ENCODE results near the gene CHAC1. TPM values are rescaled to one million over a fixed set of nuclear protein-coding genes. Genes with fewer than 3 reads are reported as not detected.

The CHAC1 gene
- total and polyA plus RNA-seq, 2 of the 13 experiments (the other 11 are each of a cell fraction or from before 2014, with no cell fraction given) = 0.44 TPM; not detected in 1

GRCh38 chr15:40933517-40933902, 19.8 kb upstream of the CHAC1 start (continued):
- TF ChIP-seq AHDC1 (CRISPR knock-in tag; IDR thresholded peaks at IDR 0.05; ENCODE audit: borderline replicate concordance) (0 out of 2 replicates have a peak, but pooled peaks have one; percentile 5), HMGA1 (CRISPR knock-in tag; conservative IDR thresholded peaks at IDR 0.05) (no peak), MAX (IDR thresholded peaks at IDR 0.05) (no peak), REL (CRISPR knock-in tag; conservative IDR thresholded peaks at IDR 0.05) (0 out of 2 replicates have a peak, but pooled peaks have one; percentile 29), ZNF362 (CRISPR knock-in tag; IDR thresholded peaks at IDR 0.05; ENCODE audit: borderline replicate concordance) (no peak)

GRCh38 chr15:40934457-40934856, 18.8 kb upstream of the CHAC1 start:
- Histone ChIP-seq H3K9me3 (ENCODE audit: low read length) (no peaks in the 10 kb centered on the region), H3K9ac (ENCODE audit: insufficient read depth, low read depth, low read length) (no peak overlapping the region), H3K36me3 (replicated peaks in 1 of 2; ENCODE audit: control insufficient read depth in 1 of 2, insufficient read depth in 2 of 2, low read length in 2 of 2) (no peaks in the 10 kb centered on the region), H3K27ac (ENCODE audit: extremely low read length, insufficient read depth, low read length) (no peak overlapping the region), H3K4me2 (ENCODE audit: low read depth, low read length) (no peak overlapping the region), H2AFZ (ENCODE audit: low read length) (no peak overlapping the region), H4K20me1 (ENCODE audit: insufficient read depth, low read length) (no peaks in the 10 kb centered on the region), H3K79me2 (ENCODE audit: insufficient read depth, low read length) (no peaks in the 10 kb centered on the region), H3K27me3 (ENCODE audit: control insufficient read depth in 1 of 2, insufficient read depth in 2 of 2, low read length in 2 of 2) (peaks cover 4 to 24% of the 10 kb centered on the region in 2 experiments), H3K4me1 (ENCODE audit: insufficient read depth, low read length) (peaks cover 85% of the 10 kb centered on the region), H3K4me3 (replicated peaks in 1 of 3; ENCODE audit: insufficient read depth in 1 of 3, low read depth in 2 of 3, low read length in 3 of 3) (no peak overlapping the region)
- BruUV-seq (replicated peaks) = no TSS peak
- CTCF ChIA-PET (ENCODE audit: low intra/inter-chr PET ratio, low total read pairs) = no interaction called here
- WGBS (ENCODE audit: low lambda C conversion rate) = 43% methylated on average over 3 of the region's 6 CpGs
- POLR2A ChIA-PET = no interaction called here
- ATAC-seq = no peak
- FAIRE-seq = no peak
- DNase-seq (ENCODE audit: low spot score) = no peak
- intact Hi-C loops (cut with micrococcal nuclease; ENCODE audit: unreplicated experiment) = no loop called here
- in situ Hi-C loops (cut with HindIII; ENCODE audit: extremely low pct_ligation_motif_present, low pct_unique_long_range_greater_than_20kb) = no loop called here
- no peak for TF ChIP-seq ZNF468 (CRISPR knock-in tag; IDR thresholded peaks at IDR 0.05)
- TF ChIP-seq HNRNPLL (IDR thresholded peaks at IDR 0.05; ENCODE audit: low read depth, low read length, poor library complexity, severe bottlenecking) = no peak
